DMS153 treated with DMSO at 0.1 percent for 48 hours (cell line): Measurements from ENCODE around the gene CD80.

Experiments
- DNase-seq: peaks from one replicate; lab custom pipeline; 2025; ENCODE audit not compliant: unreplicated experiment; lab: John Stamatoyannopoulos, UW

The CD80 gene

DNA sequence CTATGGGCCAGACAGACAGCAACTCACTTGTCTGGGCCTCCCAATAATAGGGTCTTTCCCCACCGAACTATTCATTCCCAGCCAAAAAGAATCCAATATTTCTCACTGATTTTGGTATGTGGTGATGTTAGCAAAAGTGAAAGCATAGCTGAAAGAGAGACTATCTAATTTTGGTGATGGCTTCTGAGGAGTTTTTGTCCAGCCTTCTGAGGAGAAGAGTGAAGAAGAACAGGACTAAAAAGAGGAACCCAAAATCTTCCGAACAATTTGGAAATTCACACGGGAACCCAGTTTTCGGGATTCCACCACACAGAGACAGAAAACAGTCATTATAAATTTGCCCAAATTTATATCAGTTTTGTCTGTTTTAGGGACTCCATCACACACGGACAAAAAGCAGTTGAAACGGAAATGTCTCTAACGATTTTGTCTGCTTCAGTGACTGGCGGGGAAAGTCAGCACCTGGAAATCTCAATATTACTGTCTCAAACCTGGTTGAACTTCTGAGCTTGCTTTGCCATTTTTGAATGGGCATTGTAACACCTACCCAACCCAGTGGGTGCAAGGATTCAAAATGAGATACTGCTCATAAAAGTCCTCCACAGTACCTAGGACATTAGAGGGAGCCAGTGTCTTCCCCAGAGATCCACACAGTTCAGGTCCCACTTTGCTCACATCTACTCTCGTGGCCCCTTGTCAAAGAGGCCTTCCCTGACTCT lies 9.1 kb downstream of the CD80 start:
- DNase-seq = no peak

DNA sequence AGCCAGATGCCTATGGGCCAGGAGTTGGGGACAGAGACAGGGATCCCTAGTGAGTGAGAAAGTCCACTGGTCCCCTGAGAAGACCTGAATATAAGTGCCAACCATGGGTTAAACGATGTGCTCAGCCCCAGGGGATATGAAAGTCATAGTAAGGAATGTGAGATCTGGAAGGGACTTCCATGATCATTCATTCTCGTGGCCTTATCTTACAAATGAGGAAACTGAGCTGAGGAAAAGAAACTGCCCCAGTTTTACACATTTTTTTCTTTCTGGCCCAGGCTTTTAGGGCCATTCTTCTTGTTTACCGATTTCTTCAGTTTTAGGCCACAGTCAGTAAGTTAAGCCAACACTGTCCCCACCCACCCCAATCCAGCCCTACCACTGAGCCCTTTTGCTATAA lies 11.1 kb downstream of the CD80 start:
- DNase-seq = no peak

DNA sequence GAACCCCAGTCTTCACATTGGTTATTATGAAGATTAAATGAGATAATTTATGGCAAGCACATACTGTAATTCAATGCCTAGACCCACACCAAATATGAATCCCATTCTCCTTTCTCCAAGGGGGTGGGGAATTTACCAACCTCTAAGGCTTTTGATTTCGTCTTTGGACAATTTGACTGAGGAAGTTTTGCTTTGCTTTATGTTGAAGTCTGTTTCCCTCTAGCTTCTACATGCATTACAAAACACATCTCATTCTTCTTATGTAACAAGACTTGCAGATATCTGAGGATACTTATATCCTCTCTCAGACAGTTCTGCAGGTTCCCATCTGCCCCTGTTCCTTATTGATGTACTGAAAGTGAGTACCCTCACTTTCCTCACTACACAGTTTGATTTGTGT lies 12.2 kb downstream of the CD80 start:
- no peak for DNase-seq

DNA sequence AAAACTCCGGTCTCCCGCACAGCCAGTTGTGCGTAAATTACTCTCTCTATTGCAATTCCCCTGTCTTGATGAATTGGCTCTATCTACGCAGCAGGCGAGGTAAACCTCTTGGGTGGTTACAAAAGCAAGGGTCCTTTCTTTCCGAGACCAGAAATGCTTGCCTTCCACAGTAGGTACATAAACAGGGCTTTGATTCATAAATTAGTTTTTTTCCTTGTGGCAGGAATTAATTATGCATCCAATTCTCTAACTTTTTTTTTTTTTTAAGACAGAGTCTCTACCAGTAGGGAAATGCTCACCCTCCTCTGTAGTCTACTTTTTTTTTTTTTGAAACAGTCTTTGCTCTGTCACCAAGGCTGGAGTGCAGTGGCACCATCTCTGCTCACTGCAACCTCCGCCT lies 16.3 kb downstream of the CD80 start:
- DNase-seq = no peak

DNA sequence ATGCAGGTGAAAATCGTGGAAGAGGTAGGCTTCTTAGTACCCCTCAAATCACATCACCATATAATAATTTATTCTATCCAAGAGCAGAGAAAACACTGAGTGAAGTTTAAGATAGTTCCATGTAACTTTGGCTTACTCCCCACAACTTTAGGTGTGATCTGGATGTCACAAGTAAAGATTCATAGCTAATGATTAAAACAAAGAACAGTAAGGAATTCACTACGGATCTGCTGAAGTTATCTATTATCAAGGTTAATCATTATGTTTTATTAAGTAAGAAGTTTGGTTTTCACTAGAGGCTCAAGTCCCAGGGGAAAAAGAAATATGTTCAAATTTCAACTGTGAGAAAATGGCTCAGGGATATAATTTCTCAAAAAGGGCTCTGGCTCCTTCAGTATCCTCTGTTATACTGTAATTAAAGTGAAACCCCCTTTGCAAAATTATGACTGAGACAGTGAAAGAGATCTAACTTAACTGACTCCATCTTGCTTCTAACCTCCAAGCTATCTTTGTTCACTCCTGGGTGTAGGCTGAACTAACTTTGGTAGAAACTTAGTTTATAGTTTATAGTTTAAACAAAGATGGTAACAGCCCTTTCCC lies 17.1 kb downstream of the CD80 start:
- DNase-seq = no peak

DNA sequence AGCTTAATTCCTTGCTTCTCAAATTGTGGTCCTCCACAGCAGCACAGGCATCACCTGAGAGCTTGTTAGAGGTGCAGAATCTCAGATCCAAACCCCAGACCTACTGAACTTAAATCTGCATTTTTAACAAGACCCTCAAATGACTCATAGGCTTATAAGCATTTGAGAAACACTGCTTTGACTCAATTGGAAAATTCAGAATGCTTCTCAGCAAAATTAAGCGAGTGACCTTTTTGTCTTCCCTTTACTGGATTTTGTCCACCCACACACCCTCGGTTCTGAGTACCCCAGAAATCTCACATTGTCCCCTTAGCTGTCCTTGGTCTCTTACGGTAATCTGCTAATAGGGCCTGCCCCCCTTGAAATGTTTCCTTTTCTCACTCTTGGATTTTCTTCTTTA lies 17.9 kb downstream of the CD80 start:
- no peak for DNase-seq

DNA sequence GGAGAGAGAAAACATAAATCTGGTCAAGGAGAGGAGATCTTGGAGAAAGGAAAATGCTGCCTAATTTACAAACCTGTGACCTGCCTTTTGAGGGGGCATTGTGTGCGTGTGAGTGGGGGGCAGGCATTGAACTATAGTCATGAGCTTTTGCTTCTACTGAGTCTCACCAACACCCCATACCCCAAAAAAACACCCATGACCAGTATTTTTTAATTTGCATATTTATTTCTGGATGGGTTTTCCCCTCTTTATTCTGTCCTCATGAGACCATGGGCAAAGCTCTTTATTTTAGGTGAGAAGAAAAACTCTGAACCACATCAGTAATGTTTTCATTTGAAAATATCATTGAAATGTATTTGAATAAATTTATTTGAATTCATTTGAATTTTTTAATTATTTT lies 20.6 kb downstream of the CD80 start:
- no peak for DNase-seq

DNA sequence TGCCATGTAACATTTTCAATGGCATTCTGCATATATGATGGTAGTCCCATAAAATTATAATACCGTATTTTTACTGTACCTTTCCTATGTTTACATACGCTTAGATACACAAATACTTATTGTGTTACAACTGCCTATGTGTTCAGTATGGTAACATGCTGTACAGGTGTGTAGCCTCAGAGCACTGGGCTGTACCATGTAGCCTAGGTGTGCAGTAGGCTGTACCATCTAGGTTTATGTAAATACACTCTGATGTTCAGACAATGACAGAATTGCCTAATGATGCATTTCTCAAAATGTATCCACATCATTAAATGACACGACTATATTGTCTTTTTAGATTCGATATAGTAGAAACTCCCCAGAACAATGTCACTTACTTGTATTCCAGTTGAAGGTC lies 22.7 kb downstream of the CD80 start:
- DNase-seq = no peak

DNA sequence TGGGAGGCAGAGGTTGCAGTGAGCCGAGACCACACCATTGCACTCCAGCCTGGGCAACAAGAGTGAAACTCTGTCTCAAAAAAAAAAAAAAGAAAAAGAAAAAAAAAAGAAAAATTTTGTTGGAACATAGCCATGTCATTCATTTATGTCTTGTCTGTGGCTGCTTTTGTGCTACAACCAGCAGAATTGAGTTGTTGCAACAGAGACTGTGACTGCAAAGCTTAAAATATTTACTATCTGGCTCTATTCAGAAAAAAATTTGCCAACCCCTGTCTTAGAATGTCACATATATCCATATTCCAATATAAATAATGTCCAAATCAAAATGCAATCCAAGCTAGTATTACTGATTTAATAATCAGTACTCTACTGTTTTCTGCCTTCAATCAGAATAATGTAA lies 25.1 kb downstream of the CD80 start:
- no peak for DNase-seq

DNA sequence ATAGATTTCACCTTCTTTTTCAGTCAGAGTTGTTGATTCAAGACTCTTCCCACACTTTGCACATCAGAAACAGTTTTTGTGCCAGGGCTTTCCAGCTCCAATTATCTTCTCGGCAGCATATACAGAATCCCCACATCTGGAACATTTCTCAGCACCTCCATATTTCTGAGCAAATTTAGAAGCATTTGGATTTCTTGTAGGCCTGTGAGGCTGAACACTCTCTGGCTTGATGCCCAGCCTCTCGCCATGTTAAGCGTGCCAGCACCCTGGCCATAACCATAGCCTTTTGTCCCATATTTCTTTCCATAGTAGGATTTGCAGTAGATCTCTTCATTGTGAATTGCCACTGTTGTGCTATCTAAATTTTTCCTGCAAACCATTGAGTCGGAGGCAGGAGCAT lies 28.3 kb downstream of the CD80 start:
- no peak for DNase-seq

DNA sequence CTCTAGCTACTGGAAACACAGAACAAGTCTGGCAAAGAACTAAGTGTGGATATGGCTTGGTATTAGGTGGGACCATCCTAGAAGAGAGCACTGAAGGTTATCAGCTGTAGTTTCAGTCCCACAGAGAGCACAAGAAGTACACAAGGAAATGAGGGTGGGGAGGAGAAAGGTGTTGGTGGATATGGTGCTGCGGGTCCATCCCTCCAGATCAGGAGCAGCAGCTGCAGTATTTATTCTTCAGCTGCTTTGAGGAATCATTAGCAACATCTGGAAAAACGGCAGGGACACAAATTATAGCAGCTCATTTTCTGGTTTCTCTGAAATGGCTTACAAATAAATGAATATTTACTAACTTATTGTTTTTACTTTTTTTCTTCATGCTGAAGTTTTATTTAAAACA lies 29.0 kb downstream of the CD80 start:
- no peak for DNase-seq

DNA sequence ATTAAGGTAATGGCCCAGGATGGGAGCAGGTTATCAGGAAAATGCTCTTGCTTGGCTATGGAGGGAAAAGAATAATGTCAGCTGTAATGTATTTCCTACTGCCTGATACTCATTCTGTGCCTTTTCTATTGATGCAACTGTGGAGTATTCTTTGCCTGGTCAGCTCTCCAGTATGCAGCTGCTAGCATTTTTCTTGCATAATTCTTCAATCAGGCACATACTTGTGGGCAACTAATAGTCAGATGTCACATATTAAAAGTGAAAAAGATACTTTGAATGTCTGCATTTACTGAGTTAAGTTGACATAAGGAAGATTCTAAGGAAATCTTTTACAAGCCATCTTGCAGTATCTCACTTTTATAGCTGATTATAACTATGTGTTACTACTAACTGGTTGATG lies 29.5 kb downstream of the CD80 start:
- no peak for DNase-seq

DNA sequence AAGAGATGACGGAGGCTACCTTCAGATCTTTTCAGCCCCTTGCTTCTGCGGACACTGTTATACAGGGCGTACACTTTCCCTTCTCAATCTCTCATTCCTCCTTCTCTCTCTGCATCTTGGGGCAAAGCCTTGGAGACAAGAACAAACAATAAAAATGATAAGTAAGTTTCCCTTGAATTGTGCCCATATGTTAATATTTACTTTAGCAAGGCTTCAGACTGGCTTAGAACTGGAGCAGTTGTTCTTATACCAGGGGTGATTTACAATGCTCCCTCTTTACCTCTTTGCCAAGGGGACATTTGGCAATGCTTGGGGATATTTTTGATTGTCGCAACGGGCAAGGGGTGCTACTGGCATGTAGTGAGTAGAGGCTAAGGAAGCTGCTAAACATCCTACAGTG lies 31.7 kb downstream of the CD80 start:
- no peak for DNase-seq

DNA sequence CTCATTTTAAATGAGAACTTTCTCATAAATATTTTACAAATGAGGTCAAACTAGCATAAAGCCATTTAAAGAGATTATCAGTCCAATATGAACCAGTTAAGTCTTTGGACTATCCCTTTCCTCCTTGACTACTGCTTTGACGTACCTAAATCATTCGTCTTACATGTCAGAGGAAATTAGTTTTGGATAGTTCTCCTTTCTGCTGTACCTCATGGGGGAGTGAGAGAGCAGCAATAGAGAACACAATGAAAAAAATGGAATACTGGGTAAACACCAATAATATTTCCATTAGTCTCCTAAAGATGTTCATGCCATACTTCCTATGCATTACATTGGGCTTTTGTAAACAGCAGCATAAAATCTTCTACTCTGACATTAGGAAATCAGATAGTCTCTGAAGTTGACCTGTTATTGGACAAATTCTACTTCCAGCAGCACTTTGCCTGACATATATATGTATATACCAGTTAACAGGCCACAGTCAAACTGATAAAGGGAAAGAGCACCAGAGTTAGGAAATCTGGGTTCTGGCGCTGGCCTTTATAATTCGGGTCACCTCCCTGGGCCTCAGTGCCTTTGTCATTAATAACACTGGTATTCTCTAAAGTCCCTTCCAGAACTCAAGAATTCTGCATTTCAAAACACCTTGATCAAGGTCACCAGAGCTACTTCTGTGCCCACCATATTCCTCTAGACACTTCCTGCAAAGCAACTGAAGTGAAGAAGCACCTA lies 34.3 kb downstream of the CD80 start:
- no peak for DNase-seq

DNA sequence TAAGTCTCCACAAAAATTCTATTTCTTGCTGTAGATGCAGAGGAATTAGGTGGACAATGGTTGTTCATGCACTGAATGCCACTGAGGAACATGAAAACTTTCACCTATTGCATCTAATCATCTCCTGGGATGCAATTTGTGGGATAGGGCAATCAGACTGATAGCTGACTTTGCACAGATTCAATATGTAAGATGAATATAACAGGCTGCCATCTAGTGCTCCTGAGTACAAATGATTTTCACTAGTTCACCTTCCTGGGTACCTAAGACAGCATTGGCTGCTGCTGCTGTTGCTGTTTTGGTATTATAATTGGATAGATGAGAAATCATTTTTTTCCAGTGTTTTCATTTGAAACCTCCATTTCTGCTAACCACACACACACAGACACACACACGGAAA lies 41.4 kb downstream of the CD80 start:
- no peak for DNase-seq

DNA sequence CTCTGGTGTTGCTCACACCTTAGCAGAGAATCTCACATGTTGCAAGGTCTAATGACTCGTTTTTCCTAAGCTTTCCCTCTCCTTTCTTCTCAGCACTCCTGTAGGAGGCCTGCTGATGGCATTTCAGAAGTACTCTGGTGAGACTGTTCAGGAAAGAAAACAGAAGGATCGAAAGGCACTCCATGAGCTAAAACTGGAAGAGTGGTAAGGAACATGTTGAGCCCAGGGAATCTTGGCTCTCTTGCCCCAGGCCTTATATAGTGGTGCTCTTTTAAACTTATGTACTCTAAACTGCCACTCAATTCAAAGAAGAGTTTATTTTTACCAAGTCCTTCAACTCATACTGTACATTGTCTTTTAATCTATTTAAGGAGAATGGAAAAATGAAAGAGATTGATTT lies 42.3 kb downstream of the CD80 start:
- DNase-seq = no peak

DNA sequence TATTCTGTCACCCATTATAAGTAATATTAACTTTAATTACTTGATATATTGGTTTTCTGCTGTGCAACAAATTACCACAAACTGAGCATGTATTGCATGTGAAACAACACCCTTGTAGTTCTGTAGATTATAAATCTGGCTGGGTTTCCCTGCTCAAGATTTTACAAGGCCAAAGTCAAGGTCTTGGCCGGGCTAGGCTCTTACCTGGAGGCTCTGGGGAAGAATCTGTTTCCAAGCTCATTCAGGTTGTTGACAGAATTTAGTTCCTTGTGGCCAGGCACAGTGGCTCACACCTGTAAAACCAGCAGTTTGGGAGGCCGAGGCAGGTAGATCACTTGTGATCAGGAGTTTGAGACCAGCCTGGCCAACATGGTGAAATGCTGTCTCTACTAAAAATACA lies 44.8 kb downstream of the CD80 start:
- DNase-seq = no peak

DNA sequence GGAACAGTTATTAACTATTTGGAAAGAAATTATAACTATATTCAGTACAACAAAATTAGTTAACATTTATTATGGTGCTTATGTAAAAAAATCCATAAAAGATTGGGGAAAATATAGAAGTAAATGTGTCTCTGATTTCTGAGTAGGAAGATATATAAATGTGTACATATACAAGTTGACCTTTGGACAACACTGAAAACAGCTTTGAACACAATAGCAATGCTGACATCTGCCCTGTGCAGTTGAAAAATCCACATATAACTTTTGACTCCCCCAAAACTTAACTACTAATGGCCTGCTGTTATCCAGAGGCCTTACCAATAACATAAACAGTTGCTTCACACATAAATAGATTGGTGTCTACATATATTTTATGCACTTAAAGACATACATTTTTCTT lies 48.7 kb downstream of the CD80 start:
- DNase-seq = no peak

DNA sequence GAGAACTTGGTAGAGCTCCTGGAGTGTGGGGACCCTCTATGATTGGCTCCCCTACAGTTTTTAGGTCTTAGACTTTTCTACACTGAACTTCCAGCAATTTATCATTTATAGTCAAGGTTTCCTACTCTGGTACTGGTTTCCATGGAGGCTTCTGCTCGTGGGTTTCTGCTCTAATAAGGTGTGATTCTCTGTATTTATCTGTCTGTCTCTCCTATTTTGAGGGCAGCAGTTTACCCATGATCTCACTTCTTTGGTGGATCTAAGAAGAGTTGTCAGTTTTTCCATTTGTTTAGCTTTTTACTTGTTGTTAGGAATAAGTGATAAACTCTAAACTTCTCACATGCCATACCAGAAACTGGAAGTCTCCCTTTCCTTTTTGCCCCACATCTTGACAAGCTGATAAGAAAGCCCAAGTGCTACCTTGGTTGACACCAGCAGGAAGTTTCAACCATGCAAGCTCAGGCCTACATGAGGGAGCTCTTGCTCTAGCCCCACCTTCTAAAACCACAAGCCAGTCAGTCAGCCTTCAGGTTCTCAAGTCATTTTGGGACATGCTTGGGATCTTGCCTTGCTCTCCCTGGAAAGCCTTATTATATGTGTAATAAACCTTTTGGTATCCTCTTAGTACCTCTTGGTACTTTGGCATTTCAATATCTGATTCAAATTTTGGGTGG lies 51.1 kb downstream of the CD80 start:
- no peak for DNase-seq

DNA sequence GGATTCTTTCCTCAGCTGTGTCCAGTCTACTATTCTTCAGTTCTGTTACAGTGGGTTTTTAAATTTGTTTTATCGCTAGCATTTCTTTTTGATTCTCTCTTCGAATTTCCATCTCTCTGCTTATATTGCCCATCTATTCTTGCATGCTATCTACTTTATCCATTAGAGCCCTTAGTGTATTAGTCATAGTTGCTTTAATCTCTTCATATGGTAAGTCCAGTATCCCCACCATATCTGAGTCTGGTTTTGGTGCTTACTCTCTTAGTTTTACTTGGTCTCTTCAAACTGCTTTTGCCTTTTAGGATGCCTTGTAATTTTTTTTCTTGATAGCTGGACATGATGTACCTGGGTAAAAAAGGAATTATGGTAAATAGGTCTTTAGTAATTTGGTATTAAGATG lies 52.0 kb downstream of the CD80 start:
- DNase-seq = no peak

DNA sequence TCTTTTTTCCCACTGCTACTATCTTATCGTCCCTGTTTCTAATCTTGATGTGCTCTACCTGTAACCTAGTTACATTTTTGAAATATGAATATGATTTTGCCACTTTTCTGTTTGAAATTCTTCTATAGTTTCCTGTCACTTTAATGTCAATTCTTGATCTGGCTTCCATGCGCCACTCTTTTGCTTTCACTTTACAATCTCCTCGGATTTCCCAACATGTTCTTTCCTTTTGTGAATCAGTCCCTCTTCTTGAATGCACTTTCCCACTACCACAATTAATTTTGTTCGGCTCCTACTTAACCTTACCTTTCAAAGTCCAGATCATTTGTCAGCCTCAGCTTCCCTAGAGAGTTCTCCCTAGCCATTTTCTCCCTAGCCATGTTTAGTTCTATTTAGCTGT lies 52.8 kb downstream of the CD80 start:
- no peak for DNase-seq

DNA sequence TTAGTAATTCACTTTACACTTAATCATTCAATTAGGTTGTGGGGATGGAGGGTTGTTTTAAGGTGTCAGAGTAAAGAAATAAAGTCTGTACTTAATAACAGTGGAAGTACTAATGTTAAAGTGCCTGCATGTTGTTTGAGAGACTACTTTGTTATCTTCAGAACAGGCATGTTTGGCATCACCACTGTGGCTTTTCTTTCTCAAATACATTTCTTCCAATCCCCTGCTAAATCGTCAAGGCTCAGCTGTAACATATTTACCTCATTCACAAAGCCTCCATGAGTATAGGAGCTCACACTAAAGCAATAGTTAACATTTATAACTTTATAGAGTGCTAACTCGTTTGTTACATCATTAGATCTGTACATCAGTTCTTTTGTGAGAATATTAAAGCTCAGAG lies 58.5 kb downstream of the CD80 start:
- DNase-seq = no peak
